Coronary artery (tissue), 2 donors: ENCODE data around the gene SDCCAG8.

Experiments
- DNase-seq: peaks from one replicate; pipeline ENCODE4 v3.0.0-alpha.2; 2017; ENCODE audit warnings: low spot score
- H3K27ac ChIP-seq, 2 donors: fragments of 200-600 bp; sonication (generic); one replicate each; pipeline ENCODE4 v1.5.1; 2016 to 2019
- H3K4me3 ChIP-seq: fragments of 200-600 bp; sonication (generic); 2 replicates; pipeline ENCODE4 v1.5.1; 2016; ENCODE audit warnings: mild to moderate bottlenecking, moderate library complexity
- TF ChIP-seq, protein P1 (sequence below): fragments of 200-600 bp; sonication (generic); IDR thresholded peaks from one replicate; pipeline ENCODE4 v1.5.1; 2019; ENCODE audit warnings: antibody characterized with exemption

SDCCAG8 gene

DNA sequence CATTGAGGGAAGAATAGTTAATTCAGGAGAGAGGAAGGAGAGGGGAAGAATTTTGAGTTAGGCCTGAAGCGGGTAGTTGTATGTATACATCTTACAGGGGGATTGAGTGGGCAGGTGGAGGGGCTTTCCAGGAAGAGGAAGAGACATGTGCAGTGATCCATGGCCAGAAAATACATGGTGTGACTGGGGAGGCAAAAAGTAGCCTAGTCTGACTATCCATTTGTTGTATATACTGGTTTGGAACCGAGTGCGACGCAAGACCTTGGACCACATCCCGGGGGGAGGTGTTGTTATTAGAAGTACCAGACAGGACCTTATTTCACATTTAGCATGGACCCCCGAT, 158.3 kb downstream of the SDCCAG8 start:
- no peak overlapping the region for H3K4me3 ChIP-seq
- TF ChIP-seq, protein P1, sequence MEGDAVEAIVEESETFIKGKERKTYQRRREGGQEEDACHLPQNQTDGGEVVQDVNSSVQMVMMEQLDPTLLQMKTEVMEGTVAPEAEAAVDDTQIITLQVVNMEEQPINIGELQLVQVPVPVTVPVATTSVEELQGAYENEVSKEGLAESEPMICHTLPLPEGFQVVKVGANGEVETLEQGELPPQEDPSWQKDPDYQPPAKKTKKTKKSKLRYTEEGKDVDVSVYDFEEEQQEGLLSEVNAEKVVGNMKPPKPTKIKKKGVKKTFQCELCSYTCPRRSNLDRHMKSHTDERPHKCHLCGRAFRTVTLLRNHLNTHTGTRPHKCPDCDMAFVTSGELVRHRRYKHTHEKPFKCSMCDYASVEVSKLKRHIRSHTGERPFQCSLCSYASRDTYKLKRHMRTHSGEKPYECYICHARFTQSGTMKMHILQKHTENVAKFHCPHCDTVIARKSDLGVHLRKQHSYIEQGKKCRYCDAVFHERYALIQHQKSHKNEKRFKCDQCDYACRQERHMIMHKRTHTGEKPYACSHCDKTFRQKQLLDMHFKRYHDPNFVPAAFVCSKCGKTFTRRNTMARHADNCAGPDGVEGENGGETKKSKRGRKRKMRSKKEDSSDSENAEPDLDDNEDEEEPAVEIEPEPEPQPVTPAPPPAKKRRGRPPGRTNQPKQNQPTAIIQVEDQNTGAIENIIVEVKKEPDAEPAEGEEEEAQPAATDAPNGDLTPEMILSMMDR = no peak
- DNase-seq = no peak
- no peak overlapping the region for H3K27ac ChIP-seq

GRCh38 chr1:243415663-243416408, 160.0 kb downstream of the SDCCAG8 start:
- H3K27ac ChIP-seq = no peak overlapping the region
- H3K4me3 ChIP-seq = no peak overlapping the region
- TF ChIP-seq, protein P1 = no peak
- no peak for DNase-seq

GRCh38 chr1:243416495-243416894, 160.7 kb downstream of the SDCCAG8 start:
- no peak overlapping the region for H3K27ac ChIP-seq

DNA sequence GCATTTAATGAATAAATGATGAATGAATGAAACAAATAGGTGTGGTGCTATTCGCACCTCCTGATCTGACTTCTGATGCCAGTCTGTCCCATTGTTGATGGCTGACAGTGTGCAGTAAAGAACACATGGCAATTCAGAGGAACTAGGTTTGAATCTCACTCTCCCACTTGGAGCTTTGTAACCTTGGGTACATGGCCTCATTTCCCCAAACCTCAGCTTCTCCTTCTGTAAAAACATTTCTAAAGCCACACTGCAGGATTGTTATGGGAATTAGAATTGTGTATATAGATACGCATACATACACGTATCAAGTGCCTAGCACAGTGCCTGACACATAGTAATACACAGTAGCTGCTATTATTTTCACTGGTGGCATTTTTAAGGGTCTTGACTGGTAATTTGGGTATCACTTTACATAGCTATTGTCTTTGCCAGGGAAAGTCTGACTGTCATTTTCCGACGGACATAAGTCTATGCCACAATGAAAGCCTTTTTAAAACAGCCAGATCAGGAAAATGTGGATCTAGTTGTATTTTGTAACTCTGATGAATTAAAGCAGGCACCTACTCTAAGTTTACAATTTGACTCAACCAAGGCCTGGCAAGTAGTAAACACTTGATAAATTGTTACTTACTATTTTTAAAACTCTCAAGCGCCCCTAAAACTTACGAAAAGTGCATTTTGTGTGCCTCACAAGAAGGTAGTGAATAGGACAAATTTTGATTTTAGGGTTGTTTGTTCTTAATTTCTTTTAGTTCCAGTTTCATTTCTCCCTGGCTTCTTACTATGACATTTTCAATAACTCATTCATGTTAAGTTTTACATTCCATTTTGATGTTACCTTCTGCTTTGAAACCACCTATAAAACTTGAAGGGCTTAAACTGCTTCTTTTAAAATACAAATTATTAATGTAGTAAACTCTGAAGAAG, 164.4 kb downstream of the SDCCAG8 start:
- H3K27ac ChIP-seq = no peak overlapping the region
- TF ChIP-seq, protein P1 = no peak
- DNase-seq = no peak
- H3K4me3 ChIP-seq = no peak overlapping the region

More at GRCh38 chr1:243416495-243416894, 160.7 kb downstream of the SDCCAG8 start:
- no peak overlapping the region for H3K4me3 ChIP-seq
- DNase-seq = no peak
- TF ChIP-seq, protein P1 = no peak

DNA sequence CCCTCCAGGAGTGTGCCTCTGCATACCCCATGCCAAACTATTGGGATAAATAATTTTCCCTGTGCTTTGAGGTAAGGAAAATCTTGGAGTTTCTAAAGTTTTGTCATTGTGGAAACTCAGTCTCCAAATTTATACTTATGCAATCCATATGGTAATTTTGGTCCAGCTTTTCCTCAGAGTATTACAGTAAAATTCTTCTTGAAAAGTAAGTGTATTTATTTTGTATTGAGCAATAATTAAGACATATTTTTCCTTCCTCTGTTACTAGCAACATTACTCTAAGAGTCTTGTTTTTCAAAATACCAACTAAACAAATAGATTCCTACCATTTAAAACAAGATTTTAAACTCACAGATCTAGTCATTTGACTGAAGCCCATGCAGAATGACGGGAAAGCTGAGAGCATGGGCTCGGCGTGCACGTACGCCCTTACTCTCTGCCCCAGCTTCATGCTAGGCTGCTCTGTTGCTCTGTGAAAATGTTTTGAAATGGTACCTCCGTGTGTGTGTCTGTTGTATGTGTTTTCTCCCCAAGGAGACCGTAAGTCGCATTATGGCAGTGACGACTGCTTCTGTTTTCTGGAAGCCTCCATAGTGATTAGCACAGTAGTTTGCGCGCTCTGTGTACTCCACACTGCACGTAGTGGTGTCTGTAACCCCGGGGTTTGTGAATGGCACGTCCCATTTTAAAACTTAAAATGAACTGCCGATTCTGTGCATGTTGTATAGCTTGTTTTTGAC, 165.3 kb downstream of the SDCCAG8 start:
- TF ChIP-seq, protein P1 = no peak
- no peak overlapping the region for H3K4me3 ChIP-seq
- DNase-seq = no peak
- no peak overlapping the region for H3K27ac ChIP-seq

- H3K27ac ChIP-seq = no peak overlapping the region
- H3K4me3 ChIP-seq = no peak overlapping the region
- TF ChIP-seq, protein P1 = no peak
- DNase-seq = no peak
These were observed 165.9 kb downstream of the SDCCAG8 start for GRCh38 chr1:243421784-243422183.
